K562 (cell line): ENCODE results near the gene ANO9. TPM values are rescaled to one million over a fixed set of nuclear protein-coding genes. Genes with fewer than 3 reads are reported as not detected.
A peak's percentile ranks its signal among the peaks of the same experiment; 100 is the strongest.

Experiments
- COPS2 ChIP-seq: fragments of 450-650 bp; conservative IDR thresholded peaks from 2 replicates; pipeline ENCODE4 v1.6.1; 2016; ENCODE audit warnings: mild to moderate bottlenecking, moderate library complexity
- CXXC5 ChIP-seq: fragments of 250-450 bp; sonication (Bioruptor Pico); IDR thresholded peaks from 2 replicates; pipeline ENCODE4 v1.8.0; 2022; ENCODE audit warnings: inconsistent platforms, mild to moderate bottlenecking, moderate library complexity
- FOXM1 ChIP-seq, 2 experiments: fragments of 450-650 bp in 1 of 2; sonication (generic) in 1 of 2; formaldehyde crosslinking in 1 of 2; IDR thresholded peaks; 2 replicates each; pipeline versions ENCODE4 v1.6.1 to v1.9.0; 2017 to 2022; ENCODE audit warnings: low read depth in 2 of 2, mild to moderate bottlenecking in 2 of 2, missing genetic modification reagents in 1 of 2, moderate library complexity in 1 of 2
- GABPB2 ChIP-seq: fragments of 250-450 bp; sonication (Bioruptor Pico); conservative IDR thresholded peaks from 2 replicates; pipeline ENCODE4 v1.5.1; 2021; ENCODE audit warnings: mild to moderate bottlenecking
- HCFC1 ChIP-seq: IDR thresholded peaks from 2 replicates; pipeline ENCODE4 v1.6.1; 2012; ENCODE audit warnings: low read depth, low read length, improper control_type of control experiment
- IRF2 ChIP-seq: sonication (generic); formaldehyde crosslinking; IDR thresholded peaks from 2 replicates; pipeline ENCODE4 v1.8.1; 2022; ENCODE audit warnings: mild to moderate bottlenecking, missing genetic modification reagents
- KHSRP ChIP-seq: fragments of 450-650 bp; IDR thresholded peaks from 2 replicates; pipeline ENCODE4 v1.6.1; 2017
- KLF16 ChIP-seq: IDR thresholded peaks from 2 replicates; pipeline ENCODE4 v1.6.1; 2016; ENCODE audit warnings: antibody characterized with exemption
- MXD1 ChIP-seq: fragments of 250-450 bp; sonication (Bioruptor Pico); IDR thresholded peaks from 2 replicates; pipeline ENCODE4 v1.8.0; 2021; ENCODE audit warnings: borderline replicate concordance, mild to moderate bottlenecking, moderate library complexity; ENCODE audit not compliant: poor library complexity, severe bottlenecking
- MXI1 ChIP-seq: IDR thresholded peaks from 2 replicates; pipeline ENCODE4 v1.6.1; 2011; ENCODE audit warnings: low read depth, mild to moderate bottlenecking, improper control_type of control experiment, low read length
- NCOR1 ChIP-seq: fragments of 450-650 bp; IDR thresholded peaks from 2 replicates; pipeline ENCODE4 v1.6.1; 2016; ENCODE audit warnings: mild to moderate bottlenecking, moderate library complexity
- NR1H2 ChIP-seq: sonication (generic); formaldehyde crosslinking; IDR thresholded peaks from 2 replicates; pipeline ENCODE4 v1.4.0; 2020; ENCODE audit warnings: mild to moderate bottlenecking, missing genetic modification reagents
- OTX1 ChIP-seq: fragments of 450-650 bp; formaldehyde crosslinking; IDR thresholded peaks from 2 replicates; pipeline ENCODE4 v1.4.0; 2022; ENCODE audit warnings: mild to moderate bottlenecking
- SREBF2 ChIP-seq: sonication (generic); formaldehyde crosslinking; IDR thresholded peaks from 2 replicates; pipeline ENCODE4 v1.4.0; 2020; ENCODE audit warnings: mild to moderate bottlenecking, missing genetic modification reagents
- TAF7 ChIP-seq: fragments of 450-650 bp; IDR thresholded peaks from 2 replicates; pipeline ENCODE4 v1.6.1; 2016; ENCODE audit warnings: missing genetic modification characterization, missing compliant biosample characterization
- XRCC5 ChIP-seq: fragments of 200-400 bp; formaldehyde crosslinking; IDR thresholded peaks from 2 replicates; pipeline ENCODE4 v1.6.1; 2017; ENCODE audit warnings: low read depth, mild to moderate bottlenecking, low read length
- ZNF263 ChIP-seq: sonication (generic); formaldehyde crosslinking; IDR thresholded peaks from 2 replicates; pipeline ENCODE4 v1.8.0; 2022; ENCODE audit warnings: mild to moderate bottlenecking, missing genetic modification reagents, borderline replicate concordance
- ZNF274 ChIP-seq: IDR thresholded peaks from 2 replicates; pipeline ENCODE4 v1.6.1; 2011; ENCODE audit warnings: low read depth, mild to moderate bottlenecking, low read length, moderate library complexity, borderline replicate concordance
- ZNF280B ChIP-seq: fragments of 250-450 bp; sonication (Bioruptor Pico); IDR thresholded peaks from 2 replicates; pipeline ENCODE4 v1.5.1; 2021; ENCODE audit warnings: mild to moderate bottlenecking
- ZNF354B ChIP-seq: fragments of 250-450 bp; sonication (Bioruptor Pico); IDR thresholded peaks from 2 replicates; pipeline ENCODE4 v1.4.0; 2020
- ZNF511 ChIP-seq: sonication (generic); formaldehyde crosslinking; IDR thresholded peaks from 2 replicates; pipeline ENCODE4 v1.8.0; 2022; ENCODE audit warnings: mild to moderate bottlenecking, missing genetic modification reagents
- ZNF584 ChIP-seq: fragments of 200-800 bp; sonication (Bioruptor generic); IDR thresholded peaks from 2 replicates; pipeline ENCODE4 v1.6.1; 2016; ENCODE audit warnings: low read depth, mild to moderate bottlenecking, missing genetic modification characterization, missing compliant biosample characterization
- polyA plus RNA-seq, 8 experiments: library from polyadenylated mRNA; depleted of rRNA in 4 of 8; stranded (reverse) in 5 of 8; unstranded in 3 of 8; fragments of >200 nt; fragmentation: Nextera tagmentation in 2 of 8; fragmentation: Illumina TruSeq in 1 of 8; extraction: Ambion mirVana in 2 of 8; extraction: Trizol in 1 of 8; gene quantifications; 2 replicates each; pipeline versions ENCODE4 v1.2.1 to v1.2.3, GENCODE V29; 2011 to 2014; ENCODE audit warnings: inconsistent platforms in 1 of 8, missing spikeins in 1 of 8
- total RNA-seq, 7 experiments: library from RNA; depleted of rRNA in 6 of 7; stranded (reverse); fragments of >200 nt in 6 of 7; fragmentation: Illumina TruSeq in 2 of 7; extraction: Trizol in 2 of 7; gene quantifications; 2 replicates each; pipeline versions ENCODE4 v1.2.1 to v1.2.3, GENCODE V29; 2011 to 2021; ENCODE audit warnings: low replicate concordance in 1 of 7
- TF ChIP-seq, protein P1 (sequence below): sonication (generic); formaldehyde crosslinking; IDR thresholded peaks from 2 replicates; pipeline ENCODE4 v1.8.0; 2022; ENCODE audit warnings: mild to moderate bottlenecking, low read depth, missing genetic modification reagents
- TF ChIP-seq, protein P2 (sequence below), 2 experiments: fragments of 450-650 bp in 1 of 2; sonication (generic) in 1 of 2; formaldehyde crosslinking in 1 of 2; IDR thresholded peaks in 1 of 2; conservative IDR thresholded peaks in 1 of 2; 2 replicates each; pipeline versions ENCODE4 v1.6.1 to v1.8.1; 2016 to 2023; ENCODE audit warnings: mild to moderate bottlenecking in 2 of 2, moderate library complexity in 2 of 2, inconsistent platforms in 1 of 2, missing genetic modification reagents in 1 of 2

Gene ANO9
- total and polyA plus RNA-seq, 9 of the 15 experiments (the other 6 are each of a cell fraction or from before 2014, with no cell fraction given), result 0.20 to 14.5 (median 4.5) TPM

- TF ChIP-seq ZNF511 (CRISPR knock-in tag) (peak; percentile 74; the same call in 1 of the 2 replicates), ZNF263 (CRISPR knock-in tag) (peak; percentile 34; the same call in 1 of the 2 replicates), KHSRP (no peak), FOXM1 (IDR thresholded peaks at IDR 0.05; ENCODE audit: low read depth) (no peak), FOXM1 (CRISPR knock-in tag; IDR thresholded peaks at IDR 0.05; ENCODE audit: low read depth) (0 out of 2 replicates have a peak, but pooled peaks have one; percentile 28), XRCC5 (peak; percentile 58; the same call in 1 of the 2 replicates), KLF16 (no peak), MXI1 (no peak), NR1H2 (CRISPR knock-in tag) (no peak), HCFC1 (no peak), ZNF584 (CRISPR knock-in tag) (no peak), IRF2 (CRISPR knock-in tag) (no peak), SREBF2 (CRISPR knock-in tag) (no peak), CXXC5 (CRISPR knock-in tag) (peak; percentile 92), OTX1 (CRISPR knock-in tag) (no peak), ZNF274 (no peak), MXD1 (no peak), TAF7 (tag) (no peak), ZNF280B (no peak), COPS2 (no peak), GABPB2 (no peak), NCOR1 (peak; percentile 55; the same call in 1 of the 2 replicates), ZNF354B (CRISPR knock-in tag) (no peak)
- TF ChIP-seq, protein P1, sequence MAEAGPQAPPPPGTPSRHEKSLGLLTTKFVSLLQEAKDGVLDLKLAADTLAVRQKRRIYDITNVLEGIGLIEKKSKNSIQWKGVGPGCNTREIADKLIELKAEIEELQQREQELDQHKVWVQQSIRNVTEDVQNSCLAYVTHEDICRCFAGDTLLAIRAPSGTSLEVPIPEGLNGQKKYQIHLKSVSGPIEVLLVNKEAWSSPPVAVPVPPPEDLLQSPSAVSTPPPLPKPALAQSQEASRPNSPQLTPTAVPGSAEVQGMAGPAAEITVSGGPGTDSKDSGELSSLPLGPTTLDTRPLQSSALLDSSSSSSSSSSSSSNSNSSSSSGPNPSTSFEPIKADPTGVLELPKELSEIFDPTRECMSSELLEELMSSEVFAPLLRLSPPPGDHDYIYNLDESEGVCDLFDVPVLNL (CRISPR knock-in tag), result no peak
- TF ChIP-seq, protein P2, sequence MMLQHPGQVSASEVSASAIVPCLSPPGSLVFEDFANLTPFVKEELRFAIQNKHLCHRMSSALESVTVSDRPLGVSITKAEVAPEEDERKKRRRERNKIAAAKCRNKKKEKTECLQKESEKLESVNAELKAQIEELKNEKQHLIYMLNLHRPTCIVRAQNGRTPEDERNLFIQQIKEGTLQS (IDR thresholded peaks at IDR 0.05), result no peak
- TF ChIP-seq, protein P2 (CRISPR knock-in tag; conservative IDR thresholded peaks at IDR 0.05), result no peak
Measured at GRCh38 chr11:406796-407650, 34.8 kb downstream of the ANO9 start (continued).
